Hematopoietic multipotent progenitor cell treated with erythropoietin and hydrocortisone succinate and interleukin-3 and kit ligand, for 15 days (in vitro differentiated cells): ENCODE results near the gene TXNRD2.
"Not testable (repeated sequence)": the region's sequence is repeated elsewhere in the genome, so short reads cannot be mapped to it uniquely, and the experiment has no call there.

ENCODE experiments used
- DNase-seq: peaks from one replicate; pipeline ENCODE4 v3.0.0-alpha.2; 2015; ENCODE audit warnings: low spot score

Gene TXNRD2

GRCh38 chr22:19923914-19924513 is 17.6 kb downstream of the TXNRD2 start:
- no peak for DNase-seq

GRCh38 chr22:19921544-19922081 is 20.0 kb downstream of the TXNRD2 start:
- DNase-seq: no peak

GRCh38 chr22:19919701-19920363 is 21.8 kb downstream of the TXNRD2 start:
- no peak for DNase-seq

- DNase-seq: peak; percentile 46
Observed at GRCh38 chr22:19918332-19919106, 23.1 kb downstream of the TXNRD2 start.

GRCh38 chr22:19917389-19918138 is 24.1 kb downstream of the TXNRD2 start:
- no peak for DNase-seq

GRCh38 chr22:19916941-19917340 is 24.7 kb downstream of the TXNRD2 start:
- DNase-seq: no peak

GRCh38 chr22:19916006-19916405 is 25.6 kb downstream of the TXNRD2 start:
- DNase-seq: no peak

GRCh38 chr22:19915287-19915954 is 26.2 kb downstream of the TXNRD2 start:
- DNase-seq: no peak

GRCh38 chr22:19914201-19914943 is 27.2 kb downstream of the TXNRD2 start:
- no peak for DNase-seq

- DNase-seq: no peak
Observed at GRCh38 chr22:19913337-19913936, 28.2 kb downstream of the TXNRD2 start.

- DNase-seq: no peak
Observed at GRCh38 chr22:19912271-19912999, 29.2 kb downstream of the TXNRD2 start.

GRCh38 chr22:19911540-19912270 is 29.9 kb downstream of the TXNRD2 start:
- DNase-seq: no peak

GRCh38 chr22:19910180-19910744 is 31.4 kb downstream of the TXNRD2 start:
- DNase-seq: no peak

GRCh38 chr22:19909350-19910179 is 32.1 kb downstream of the TXNRD2 start:
- DNase-seq: peak; percentile 85

- DNase-seq: not testable (repeated sequence)
Observed at GRCh38 chr22:19907902-19908301, 33.7 kb downstream of the TXNRD2 start.

- DNase-seq: not testable (repeated sequence)
Observed at GRCh38 chr22:19906864-19907263, 34.8 kb downstream of the TXNRD2 start.

GRCh38 chr22:19905347-19906276 is 36.0 kb downstream of the TXNRD2 start:
- DNase-seq: no peak
